ENCODE data around the gene VAV1. TPM values are rescaled to one million over a fixed set of nuclear protein-coding genes. Genes with fewer than 3 reads are reported as not detected.

The VAV1 gene
- total and polyA plus RNA-seq, 2 of the 8 experiments (the other 6 are each of a cell fraction or from before 2014, with no cell fraction given), result 0.21 to 0.22 TPM

DNA sequence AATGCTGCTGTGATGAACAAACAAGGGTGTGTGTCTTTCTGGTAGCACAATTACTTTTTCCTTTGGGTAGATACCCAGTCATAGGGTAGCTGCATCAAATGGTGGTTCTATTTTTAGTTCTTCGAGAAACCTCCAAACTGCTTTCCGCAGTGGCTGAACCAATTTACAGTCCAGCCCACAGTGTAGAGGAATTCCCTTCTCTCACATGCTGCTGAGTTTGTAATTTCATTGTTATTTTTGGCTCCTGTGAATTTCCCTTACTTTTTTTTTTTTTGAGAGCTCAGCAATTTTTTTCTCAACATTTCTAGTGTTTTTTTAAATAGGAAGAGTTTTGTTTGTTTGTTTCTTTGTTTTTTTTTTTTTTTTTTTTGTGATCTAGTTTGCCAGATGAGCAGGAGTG lies 77.4 kb downstream of the VAV1 start:
- CTCF ChIA-PET (ENCODE audit: partially characterized antibody), result no interaction called here

More for the DNA sequence above, 77.4 kb downstream of the VAV1 start:
- Histone ChIP-seq H3K9ac (replicated peaks in 1 of 4; ENCODE audit: extremely low read depth in 1 of 4, low read depth in 3 of 4, low read length in 3 of 4) (no peak overlapping the region), H4K20me1 (replicated peaks in 1 of 2; ENCODE audit: control insufficient read depth in 1 of 2, insufficient read depth in 2 of 2, low read length in 2 of 2) (no peaks in the 10 kb centered on the region), H3K27ac (ENCODE audit: low read depth, low read length) (no peak overlapping the region), H2AFZ (ENCODE audit: low read length) (no peak overlapping the region), H3K18ac (ENCODE audit: extremely low read depth, low read length) (no peak overlapping the region), H3K4me3 (ENCODE audit: extremely low read depth in 1 of 4, insufficient read depth in 2 of 4, low read depth in 3 of 4, low read length in 4 of 4) (no peak overlapping the region), H3K4ac (replicated peaks; ENCODE audit: insufficient read length, low read depth, low read length) (no peak overlapping the region), H3K79me2 (ENCODE audit: control insufficient read depth in 1 of 2, insufficient read depth in 2 of 2, low read length in 2 of 2) (no peaks in the 10 kb centered on the region), H3K56ac (replicated peaks; ENCODE audit: insufficient read length, low read depth, low read length) (no peak overlapping the region), H3K79me1 (ENCODE audit: low read depth, low read length) (no peaks in the 10 kb centered on the region), H3K36me3 (ENCODE audit: control insufficient read depth in 2 of 4, insufficient read depth in 4 of 4, low read length in 3 of 4) (no peaks in the 10 kb centered on the region), H2BK120ac (replicated peaks; ENCODE audit: low read depth, low read length) (no peak overlapping the region), H3K14ac (ENCODE audit: insufficient read length) (no peak overlapping the region), H2BK15ac (ENCODE audit: low read length) (no peak overlapping the region), H3K23ac (ENCODE audit: insufficient read length) (no peak overlapping the region), H2AK5ac (ENCODE audit: low read depth, low read length) (no peak overlapping the region), H3K27me3 (replicated peaks in 1 of 4; ENCODE audit: control insufficient read depth in 3 of 4, extremely low read depth in 1 of 4, insufficient read depth in 3 of 4, low read length in 3 of 4) (no peaks in the 10 kb centered on the region), H2BK20ac (ENCODE audit: low read length) (no peak overlapping the region), H3K9me3 (ENCODE audit: insufficient read depth in 2 of 2, low read depth in 1 of 2, low read length in 1 of 2) (peaks cover 22 to 53% of the 10 kb centered on the region in 2 experiments), H3K4me2 (ENCODE audit: insufficient read depth in 1 of 2, low read depth in 2 of 2, low read length in 2 of 2) (no peak overlapping the region), H4K8ac (ENCODE audit: extremely low read depth, insufficient read depth, low read length) (no peak overlapping the region), H4K91ac (replicated peaks; ENCODE audit: insufficient read length, low read length) (no peak overlapping the region), H3K23me2 (ENCODE audit: low read depth, low read length) (no peaks in the 10 kb centered on the region), H2BK5ac (ENCODE audit: low read depth, low read length) (no peak overlapping the region), H2BK12ac (ENCODE audit: low read depth, low read length) (no peak overlapping the region), H3K4me1 (replicated peaks in 1 of 4; ENCODE audit: control insufficient read depth in 3 of 4, insufficient read depth in 4 of 4, low read length in 3 of 4) (peaks cover 0 to 4% (median 0%) of the 10 kb centered on the region in 4 experiments; a peak in 1 of 7 replicates), H4K5ac (ENCODE audit: insufficient read length, low read depth, low read length) (no peak overlapping the region)
- TF ChIP-seq BACH1 (IDR thresholded peaks at IDR 0.05; ENCODE audit: low read length), result no peak
- TF ChIP-seq CTBP2 (IDR thresholded peaks at IDR 0.05; ENCODE audit: borderline replicate concordance, insufficient read depth, insufficient read length, low read length), result no peak
- no peak for TF ChIP-seq POU5F1 (IDR thresholded peaks at IDR 0.05; ENCODE audit: low read depth, low read length)
- 93% methylated on average over 2 of the region's 2 CpGs; no CpG with 5 or more reads in 1 of the 2 experiments for WGBS, 2 experiments (ENCODE audit: extremely low coverage in 1 of 2, insufficient coverage in 1 of 2, insufficient read length in 1 of 2, insufficient replicate concordance in 2 of 2, low coverage in 1 of 2, low lambda C conversion rate in 2 of 2, missing lambda C conversion rate in 1 of 2)
- POLR2A ChIA-PET (ENCODE audit: partially characterized antibody), result no interaction called here
- no peak for FAIRE-seq
- DNase-seq (ENCODE audit: low read depth in 1 of 2, low spot score in 2 of 2), result no peak

Measured in H1 (cell line).